ENCODE measurements around the gene CTU1. TPM values are rescaled to one million over a fixed set of nuclear protein-coding genes. Genes with fewer than 3 reads are reported as not detected.

The CTU1 gene
- total RNA-seq, result 4.1 and 4.3 TPM in 2 replicates

GRCh38 chr19:51108066-51108804, at the start of gene CTU1:
TSS of gene CTU1 (minus strand) at chr19:51108409. CDS start at chr19:51104569, 3,840 bp downstream.
- H2AFZ ChIP-seq (ENCODE audit: low read length), result peak within 1 kb of the TSS; percentile 97
- no peaks in the 10 kb centered on the region for H3K9me3 ChIP-seq (ENCODE audit: low read depth, low read length)
- peak within 1 kb of the TSS; percentile 76 for H3K27ac ChIP-seq (ENCODE audit: low read depth, low read length)
- no peak for TF ChIP-seq CTCF (IDR thresholded peaks at IDR 0.05; ENCODE audit: extremely low read depth, low read depth, low read length)
- peaks cover 13% of the 10 kb centered on the region for H3K36me3 ChIP-seq (ENCODE audit: insufficient read depth, low read length)
- H3K79me2 ChIP-seq (ENCODE audit: insufficient read depth, low read length), result peaks cover 39% of the 10 kb centered on the region
- peak; percentile 99 for DNase-seq (ENCODE audit: insufficient read length, low spot score, missing footprints)
- H3K4me1 ChIP-seq (ENCODE audit: insufficient read depth, low read length), result peaks cover 11% of the 10 kb centered on the region
- H4K20me1 ChIP-seq (ENCODE audit: insufficient read depth, low read length), result peaks cover 6% of the 10 kb centered on the region
- H3K4me2 ChIP-seq (ENCODE audit: insufficient read depth, low read length), result peak within 1 kb of the TSS; percentile 92
- H3K27me3 ChIP-seq (ENCODE audit: insufficient read depth, low read length), result no peaks in the 10 kb centered on the region
- H3K4me3 ChIP-seq (ENCODE audit: insufficient read depth, low read length), result peak within 1 kb of the TSS; percentile 94

GRCh38 chr19:51157265-51157664, 49.1 kb upstream of the CTU1 start:
- no peak for DNase-seq (ENCODE audit: insufficient read length, low spot score, missing footprints)
- TF ChIP-seq CTCF (IDR thresholded peaks at IDR 0.05; ENCODE audit: extremely low read depth, low read depth, low read length), result no peak
- Histone ChIP-seq H3K4me2 (ENCODE audit: insufficient read depth, low read length) (no peak overlapping the region), H3K36me3 (ENCODE audit: insufficient read depth, low read length) (no peaks in the 10 kb centered on the region), H3K79me2 (ENCODE audit: insufficient read depth, low read length) (no peaks in the 10 kb centered on the region), H3K4me3 (ENCODE audit: insufficient read depth, low read length) (no peak overlapping the region), H3K4me1 (ENCODE audit: insufficient read depth, low read length) (no peaks in the 10 kb centered on the region), H3K27ac (ENCODE audit: low read depth, low read length) (no peak overlapping the region), H3K9me3 (ENCODE audit: low read depth, low read length) (no peaks in the 10 kb centered on the region), H2AFZ (ENCODE audit: low read length) (no peak overlapping the region), H3K27me3 (ENCODE audit: insufficient read depth, low read length) (peaks cover 17% of the 10 kb centered on the region), H4K20me1 (ENCODE audit: insufficient read depth, low read length) (no peaks in the 10 kb centered on the region)

- TF ChIP-seq CTCF (IDR thresholded peaks at IDR 0.05; ENCODE audit: extremely low read depth, low read depth, low read length), result no peak
- Histone ChIP-seq H3K36me3 (ENCODE audit: insufficient read depth, low read length) (no peaks in the 10 kb centered on the region), H3K27me3 (ENCODE audit: insufficient read depth, low read length) (peaks cover 13% of the 10 kb centered on the region)
Observed at GRCh38 chr19:51156710-51157109, 48.5 kb upstream of the CTU1 start.

GRCh38 chr19:51150627-51151026, 42.4 kb upstream of the CTU1 start:
- Histone ChIP-seq H3K27ac (ENCODE audit: low read depth, low read length) (no peak overlapping the region), H2AFZ (ENCODE audit: low read length) (no peak overlapping the region), H3K79me2 (ENCODE audit: insufficient read depth, low read length) (no peaks in the 10 kb centered on the region), H4K20me1 (ENCODE audit: insufficient read depth, low read length) (no peaks in the 10 kb centered on the region), H3K9me3 (ENCODE audit: low read depth, low read length) (no peaks in the 10 kb centered on the region), H3K4me3 (ENCODE audit: insufficient read depth, low read length) (no peak overlapping the region), H3K36me3 (ENCODE audit: insufficient read depth, low read length) (no peaks in the 10 kb centered on the region), H3K27me3 (ENCODE audit: insufficient read depth, low read length) (peaks cover 3% of the 10 kb centered on the region), H3K4me2 (ENCODE audit: insufficient read depth, low read length) (no peak overlapping the region), H3K4me1 (ENCODE audit: insufficient read depth, low read length) (no peaks in the 10 kb centered on the region)
- TF ChIP-seq CTCF (IDR thresholded peaks at IDR 0.05; ENCODE audit: extremely low read depth, low read depth, low read length), result no peak
- no peak for DNase-seq (ENCODE audit: insufficient read length, low spot score, missing footprints)

More at GRCh38 chr19:51156710-51157109, 48.5 kb upstream of the CTU1 start:
- no peak overlapping the region for H3K4me2 ChIP-seq (ENCODE audit: insufficient read depth, low read length)
- H3K9me3 ChIP-seq (ENCODE audit: low read depth, low read length), result no peaks in the 10 kb centered on the region
- no peak for DNase-seq (ENCODE audit: insufficient read length, low spot score, missing footprints)
- no peaks in the 10 kb centered on the region for H4K20me1 ChIP-seq (ENCODE audit: insufficient read depth, low read length)
- H3K4me3 ChIP-seq (ENCODE audit: insufficient read depth, low read length), result no peak overlapping the region
- H2AFZ ChIP-seq (ENCODE audit: low read length), result no peak overlapping the region
- H3K79me2 ChIP-seq (ENCODE audit: insufficient read depth, low read length), result no peaks in the 10 kb centered on the region
- H3K27ac ChIP-seq (ENCODE audit: low read depth, low read length), result no peak overlapping the region
- no peaks in the 10 kb centered on the region for H3K4me1 ChIP-seq (ENCODE audit: insufficient read depth, low read length)

Measured in osteoblast (primary cell).